ENCODE results near the gene EXOC3L4.

- no peak for TF ChIP-seq EZH2 (IDR thresholded peaks at IDR 0.05; ENCODE audit: low read depth)
- TF ChIP-seq, protein P1, sequence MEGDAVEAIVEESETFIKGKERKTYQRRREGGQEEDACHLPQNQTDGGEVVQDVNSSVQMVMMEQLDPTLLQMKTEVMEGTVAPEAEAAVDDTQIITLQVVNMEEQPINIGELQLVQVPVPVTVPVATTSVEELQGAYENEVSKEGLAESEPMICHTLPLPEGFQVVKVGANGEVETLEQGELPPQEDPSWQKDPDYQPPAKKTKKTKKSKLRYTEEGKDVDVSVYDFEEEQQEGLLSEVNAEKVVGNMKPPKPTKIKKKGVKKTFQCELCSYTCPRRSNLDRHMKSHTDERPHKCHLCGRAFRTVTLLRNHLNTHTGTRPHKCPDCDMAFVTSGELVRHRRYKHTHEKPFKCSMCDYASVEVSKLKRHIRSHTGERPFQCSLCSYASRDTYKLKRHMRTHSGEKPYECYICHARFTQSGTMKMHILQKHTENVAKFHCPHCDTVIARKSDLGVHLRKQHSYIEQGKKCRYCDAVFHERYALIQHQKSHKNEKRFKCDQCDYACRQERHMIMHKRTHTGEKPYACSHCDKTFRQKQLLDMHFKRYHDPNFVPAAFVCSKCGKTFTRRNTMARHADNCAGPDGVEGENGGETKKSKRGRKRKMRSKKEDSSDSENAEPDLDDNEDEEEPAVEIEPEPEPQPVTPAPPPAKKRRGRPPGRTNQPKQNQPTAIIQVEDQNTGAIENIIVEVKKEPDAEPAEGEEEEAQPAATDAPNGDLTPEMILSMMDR (conservative IDR thresholded peaks at IDR 0.05) = no peak
These were observed 18.8 kb downstream of the EXOC3L4 start for GRCh38 chr14:103113303-103113702.
